IPS-20b (cell line): ENCODE data around the gene ARID2.

Source experiments
- H3K27ac ChIP-seq: one replicate; pipeline ENCODE4 v1.5.1; 2013; ENCODE audit warnings: low read length
- H3K27me3 ChIP-seq: 2 replicates; pipeline ENCODE4 v1.6.1; 2013; ENCODE audit warnings: mild to moderate bottlenecking, low read length, inconsistent platforms; ENCODE audit not compliant: insufficient read depth
- H3K36me3 ChIP-seq: 2 replicates; pipeline ENCODE4 v1.6.1; 2013; ENCODE audit warnings: low read depth, mild to moderate bottlenecking, inconsistent platforms, low read length, moderate library complexity; ENCODE audit not compliant: insufficient read depth
- H3K4me1 ChIP-seq: 2 replicates; pipeline ENCODE4 v1.6.1; 2013; ENCODE audit warnings: mild to moderate bottlenecking, control low read depth, inconsistent platforms, low read length, moderate library complexity; ENCODE audit not compliant: insufficient read depth
- H3K4me3 ChIP-seq: 2 replicates; pipeline ENCODE4 v1.5.1; 2013; ENCODE audit warnings: mild to moderate bottlenecking, low read length, inconsistent platforms
- H3K9ac ChIP-seq: 2 replicates; pipeline ENCODE4 v1.6.1; 2013; ENCODE audit warnings: low read depth, mild to moderate bottlenecking, inconsistent platforms, low read length, moderate library complexity
- H3K9me3 ChIP-seq: 2 replicates; pipeline ENCODE4 v1.6.1; 2013; ENCODE audit warnings: mild to moderate bottlenecking, low read depth, low read length, inconsistent platforms; ENCODE audit not compliant: insufficient read depth

Gene ARID2

DNA sequence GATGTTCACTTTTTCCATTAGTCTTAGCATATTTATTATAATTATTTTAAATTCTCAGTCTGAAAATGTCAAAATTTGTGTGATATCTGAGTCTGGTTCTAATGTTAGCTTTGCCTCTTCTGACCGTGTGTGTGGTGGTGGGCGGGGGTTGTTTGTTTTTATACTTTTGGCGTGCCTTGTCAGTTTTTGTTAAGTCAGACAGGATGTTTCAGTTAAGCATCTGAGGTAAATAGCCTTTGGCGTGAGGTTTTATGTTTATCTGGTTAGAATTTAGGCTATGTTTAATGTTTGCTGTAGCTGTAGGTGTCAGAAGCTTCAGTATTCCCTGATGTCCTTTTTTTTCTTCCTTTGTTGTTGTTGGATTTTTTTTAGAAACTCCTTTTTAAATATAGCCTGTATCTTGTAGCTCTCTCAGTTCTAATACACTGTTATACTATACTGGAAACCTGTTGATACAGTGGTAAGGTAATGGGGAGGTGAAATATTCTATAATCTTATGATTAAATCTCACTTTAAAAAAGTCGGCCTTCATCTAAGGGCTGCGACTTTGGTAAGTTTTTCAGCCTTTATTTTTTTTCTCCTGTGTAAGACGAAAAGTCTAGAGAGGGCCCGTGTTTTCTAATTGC, 149.2 kb downstream of the ARID2 start:
- Histone ChIP-seq H3K4me1 (peaks cover 8% of the 10 kb centered on the region; the same call in 1 of the 2 replicates), H3K27ac (no peak overlapping the region), H3K9me3 (no peaks in the 10 kb centered on the region), H3K36me3 (peaks cover 67% of the 10 kb centered on the region), H3K27me3 (no peaks in the 10 kb centered on the region), H3K4me3 (no peak overlapping the region), H3K9ac (no peak overlapping the region)

DNA sequence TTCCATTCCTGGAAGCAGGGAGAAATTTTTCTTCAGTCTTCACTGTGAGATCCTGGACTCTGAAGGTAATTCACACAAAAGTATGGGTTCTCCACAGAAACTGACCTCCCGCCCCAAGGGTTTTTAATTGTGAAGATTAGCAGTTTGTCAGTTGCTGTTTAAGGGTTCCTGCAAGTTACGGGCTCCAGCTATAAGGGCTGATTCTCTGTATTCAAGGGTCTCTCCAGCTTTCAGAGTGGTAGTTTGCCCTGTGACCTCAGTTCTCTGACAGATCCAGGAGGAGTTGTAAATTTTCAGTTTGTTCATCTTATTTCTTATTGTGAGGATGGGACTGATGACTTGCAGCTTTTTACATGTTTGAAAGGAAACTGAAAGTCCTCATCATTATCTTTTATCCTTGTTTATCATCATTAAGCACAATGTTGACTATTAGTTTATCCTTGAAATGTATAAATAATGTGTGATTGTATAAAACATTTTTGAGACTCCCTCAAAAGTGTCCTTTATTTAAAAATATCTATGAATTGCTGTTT, 149.9 kb downstream of the ARID2 start:
- no peak overlapping the region for H3K9ac ChIP-seq
- peaks cover 8% of the 10 kb centered on the region; the same call in 1 of the 2 replicates for H3K4me1 ChIP-seq
- H3K27me3 ChIP-seq: no peaks in the 10 kb centered on the region
- peaks cover 60% of the 10 kb centered on the region for H3K36me3 ChIP-seq
- no peaks in the 10 kb centered on the region for H3K9me3 ChIP-seq
- no peak overlapping the region for H3K4me3 ChIP-seq
- no peak overlapping the region for H3K27ac ChIP-seq

DNA sequence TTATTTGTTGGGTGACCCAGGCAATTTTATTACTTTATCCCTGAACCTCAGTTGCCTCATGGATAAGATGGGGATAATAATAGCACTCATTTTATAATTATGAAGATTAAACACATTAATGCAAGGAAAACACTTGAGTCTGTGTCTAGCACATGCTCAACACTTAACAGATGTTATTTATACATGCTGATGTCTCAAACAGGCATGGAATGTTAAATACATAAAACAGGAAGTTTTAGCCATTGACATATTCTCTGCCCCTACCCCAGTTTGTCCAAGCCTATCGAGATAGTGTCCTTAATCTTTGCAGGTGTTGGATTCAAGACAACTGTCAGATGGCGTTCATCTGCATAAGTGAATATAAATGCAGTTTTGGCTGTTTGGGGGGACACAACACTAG, 151.0 kb downstream of the ARID2 start:
- H3K9ac ChIP-seq: no peak overlapping the region
- H3K27ac ChIP-seq: no peak overlapping the region
- peaks cover 8% of the 10 kb centered on the region; the same call in 1 of the 2 replicates for H3K4me1 ChIP-seq
- no peak overlapping the region for H3K4me3 ChIP-seq
- H3K9me3 ChIP-seq: no peaks in the 10 kb centered on the region
- H3K27me3 ChIP-seq: no peaks in the 10 kb centered on the region
- H3K36me3 ChIP-seq: peaks cover 60% of the 10 kb centered on the region

DNA sequence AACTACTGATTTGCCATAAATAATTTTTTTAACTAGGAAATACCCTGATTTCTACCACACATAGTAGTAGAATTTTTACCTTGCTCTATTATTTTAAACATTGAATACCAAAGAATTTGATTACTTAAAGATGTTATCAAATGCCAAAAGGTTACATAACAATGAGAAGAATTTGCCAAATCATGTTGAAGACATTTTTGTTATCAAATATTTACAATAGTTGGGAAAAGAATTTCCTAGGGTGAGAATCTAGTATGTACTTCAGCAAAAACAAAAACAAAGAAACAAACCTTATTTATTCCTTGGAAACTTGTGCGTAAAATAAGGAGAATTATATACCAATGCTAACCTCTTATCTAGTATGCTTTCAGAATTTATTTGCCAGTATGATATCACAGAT, 153.7 kb downstream of the ARID2 start:
- Histone ChIP-seq H3K27ac (no peak overlapping the region), H3K9ac (no peak overlapping the region), H3K4me1 (peaks cover 10% of the 10 kb centered on the region; the same call in 1 of the 2 replicates), H3K9me3 (no peaks in the 10 kb centered on the region), H3K36me3 (peaks cover 52% of the 10 kb centered on the region), H3K27me3 (no peaks in the 10 kb centered on the region), H3K4me3 (no peak overlapping the region)

DNA sequence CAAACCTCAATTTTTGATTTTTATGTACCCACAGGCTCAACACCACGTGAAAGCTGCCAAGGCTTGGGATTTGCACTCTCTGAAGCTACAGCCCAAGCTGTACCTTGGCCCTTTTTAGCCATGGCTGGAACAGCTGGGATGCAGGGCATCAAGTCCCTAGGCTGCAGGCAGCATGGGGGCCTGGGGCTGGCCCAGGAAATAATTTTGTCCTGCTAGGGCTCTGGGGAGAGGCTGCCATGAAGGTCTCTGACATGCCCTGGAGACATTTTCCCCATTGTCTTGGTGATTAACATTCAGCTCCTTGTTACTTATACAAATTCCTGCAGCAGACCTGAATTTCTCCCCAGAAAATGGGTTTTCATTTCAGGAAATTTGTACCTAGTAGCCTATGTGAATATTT, 157.2 kb downstream of the ARID2 start:
- peaks cover 8% of the 10 kb centered on the region; the same call in 1 of the 2 replicates for H3K4me1 ChIP-seq
- no peak overlapping the region for H3K4me3 ChIP-seq
- H3K27me3 ChIP-seq: no peaks in the 10 kb centered on the region
- no peaks in the 10 kb centered on the region for H3K9me3 ChIP-seq
- H3K27ac ChIP-seq: no peak overlapping the region
- H3K9ac ChIP-seq: no peak overlapping the region
- peaks cover 26% of the 10 kb centered on the region for H3K36me3 ChIP-seq

DNA sequence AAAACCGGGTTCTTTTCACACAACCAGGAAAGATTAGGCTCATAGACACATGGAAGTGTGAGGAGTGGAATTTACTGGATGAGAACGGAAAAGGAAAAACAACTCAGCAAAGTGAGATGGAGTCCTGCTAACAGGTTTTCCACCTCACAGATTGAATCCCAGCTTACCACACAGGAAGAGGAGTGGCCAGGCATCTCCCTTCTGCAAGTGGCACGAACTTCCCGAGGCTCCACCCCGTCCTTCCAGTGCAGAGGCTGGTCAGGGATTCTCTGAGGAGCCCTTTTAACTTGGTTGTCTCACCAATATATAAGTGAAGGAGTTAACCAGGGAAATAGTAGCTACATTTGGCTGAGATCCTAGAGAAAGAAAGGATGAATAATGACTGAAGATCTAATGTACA, 158.0 kb downstream of the ARID2 start:
- no peaks in the 10 kb centered on the region for H3K9me3 ChIP-seq
- H3K4me1 ChIP-seq: peaks cover 8% of the 10 kb centered on the region; the same call in 1 of the 2 replicates
- H3K4me3 ChIP-seq: no peak overlapping the region
- H3K27me3 ChIP-seq: no peaks in the 10 kb centered on the region
- no peak overlapping the region for H3K27ac ChIP-seq
- no peak overlapping the region for H3K9ac ChIP-seq
- peaks cover 28% of the 10 kb centered on the region for H3K36me3 ChIP-seq

DNA sequence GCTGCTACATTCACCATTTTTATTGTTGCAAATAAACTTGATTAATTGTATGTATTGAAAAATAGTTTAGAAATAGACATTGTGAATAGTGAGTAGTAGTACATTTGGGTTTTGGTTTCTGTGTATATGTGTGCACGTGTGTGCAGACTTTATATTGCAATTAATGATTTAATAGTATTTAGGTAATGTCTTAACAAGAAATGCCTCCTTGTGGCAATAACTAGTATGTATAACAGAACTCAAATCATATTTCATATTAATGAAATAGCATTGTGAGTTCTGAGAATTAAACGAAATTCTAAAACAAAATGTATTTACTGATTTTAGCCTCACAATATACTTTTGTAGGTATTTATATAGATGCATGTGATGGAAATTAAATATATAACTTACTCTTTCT, 160.8 kb downstream of the ARID2 start:
- no peaks in the 10 kb centered on the region for H3K9me3 ChIP-seq
- peaks cover 8% of the 10 kb centered on the region; the same call in 1 of the 2 replicates for H3K4me1 ChIP-seq
- peaks cover 41% of the 10 kb centered on the region for H3K36me3 ChIP-seq
- no peak overlapping the region for H3K4me3 ChIP-seq
- no peak overlapping the region for H3K27ac ChIP-seq
- H3K27me3 ChIP-seq: no peaks in the 10 kb centered on the region
- no peak overlapping the region for H3K9ac ChIP-seq

DNA sequence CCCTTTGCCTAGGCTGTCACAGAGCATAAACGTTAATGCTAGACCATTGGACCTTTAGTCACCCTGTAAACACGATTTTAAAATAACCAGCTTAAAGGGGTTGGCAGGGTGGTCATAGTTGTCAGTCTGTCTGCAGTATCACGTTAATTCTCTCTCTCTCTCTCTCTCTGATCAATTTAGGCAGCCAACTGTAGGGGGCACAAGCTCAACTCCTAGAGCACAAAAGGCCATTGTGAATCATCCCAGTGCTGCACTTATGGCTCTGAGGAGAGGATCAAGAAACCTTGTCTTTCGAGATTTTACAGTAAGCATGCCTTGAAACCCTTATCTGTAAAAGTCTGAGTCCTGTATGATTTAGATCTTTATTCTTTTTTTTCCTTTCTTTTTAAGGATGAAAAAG, 163.7 kb downstream of the ARID2 start:
- H3K27ac ChIP-seq: no peak overlapping the region
- H3K36me3 ChIP-seq: peaks cover 56% of the 10 kb centered on the region
- H3K4me3 ChIP-seq: no peak overlapping the region

DNA sequence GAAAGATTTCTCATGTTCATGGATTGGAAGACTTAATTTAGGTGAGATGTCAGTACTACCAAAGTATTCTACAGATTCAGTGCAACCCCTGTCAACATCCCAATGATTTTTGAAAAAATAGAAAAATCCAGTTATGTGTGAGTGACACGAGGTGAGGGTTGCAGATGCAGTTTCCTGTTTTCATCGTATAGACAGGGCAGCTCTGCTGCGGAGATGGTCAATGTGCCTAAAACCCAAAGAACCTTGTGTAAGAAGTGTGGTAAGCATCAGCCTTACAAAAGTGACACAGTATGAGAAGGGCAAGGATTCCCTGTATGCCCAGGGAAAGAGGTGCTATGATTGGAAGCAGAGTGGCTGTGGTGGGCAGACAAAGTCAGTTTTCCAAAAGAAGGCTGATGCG, 166.5 kb downstream of the ARID2 start:
- Histone ChIP-seq H3K27me3 (no peaks in the 10 kb centered on the region), H3K4me1 (no peaks in the 10 kb centered on the region), H3K36me3 (peaks cover 61% of the 10 kb centered on the region), H3K27ac (no peak overlapping the region), H3K4me3 (no peak overlapping the region), H3K9ac (no peak overlapping the region), H3K9me3 (no peaks in the 10 kb centered on the region)

More for the DNA sequence above, 163.7 kb downstream of the ARID2 start:
- Histone ChIP-seq H3K9me3 (no peaks in the 10 kb centered on the region), H3K27me3 (no peaks in the 10 kb centered on the region), H3K9ac (no peak overlapping the region), H3K4me1 (no peaks in the 10 kb centered on the region)

DNA sequence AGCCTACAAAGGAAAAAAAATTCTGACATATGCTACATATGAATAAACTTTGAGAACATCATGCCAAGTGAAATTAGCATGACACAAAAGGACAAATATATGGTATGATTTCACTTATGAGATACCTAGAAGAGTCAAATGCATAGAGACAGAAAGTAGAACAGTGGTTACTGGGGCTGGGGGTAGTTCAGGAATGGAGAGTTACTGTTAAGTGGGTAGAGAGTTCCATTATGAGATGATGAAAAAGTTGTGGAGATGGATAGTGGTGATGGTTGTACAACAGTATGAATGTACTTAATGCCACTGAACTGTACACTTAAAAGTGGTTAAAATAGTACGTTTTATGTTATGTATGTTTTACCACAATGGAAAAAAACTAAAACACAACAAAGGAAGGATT, 168.6 kb downstream of the ARID2 start:
- Histone ChIP-seq H3K4me1 (no peaks in the 10 kb centered on the region), H3K9ac (no peak overlapping the region), H3K27me3 (no peaks in the 10 kb centered on the region), H3K9me3 (no peaks in the 10 kb centered on the region), H3K4me3 (no peak overlapping the region), H3K36me3 (peaks cover 53% of the 10 kb centered on the region), H3K27ac (no peak overlapping the region)

DNA sequence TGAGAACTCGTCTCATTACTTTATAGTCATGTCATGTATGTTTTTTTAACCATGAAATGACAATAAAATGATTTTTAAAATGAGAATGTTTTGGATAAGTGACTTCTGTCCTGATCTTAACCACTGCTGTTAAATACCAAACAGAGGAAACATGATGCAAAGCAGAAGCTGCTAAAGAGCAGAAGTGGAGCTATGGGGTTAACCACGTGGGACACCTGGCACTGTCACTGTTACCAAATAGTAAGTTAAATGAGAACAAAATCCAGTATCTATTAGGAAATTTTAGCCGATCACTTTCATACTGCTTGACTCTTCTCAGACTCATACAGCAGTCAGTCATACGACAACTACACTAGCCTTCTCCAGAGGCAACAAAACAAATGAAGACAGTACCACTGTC, 178.4 kb downstream of the ARID2 start:
- H3K4me3 ChIP-seq: no peak overlapping the region
- H3K27me3 ChIP-seq: no peaks in the 10 kb centered on the region
- H3K27ac ChIP-seq: no peak overlapping the region
- H3K4me1 ChIP-seq: no peaks in the 10 kb centered on the region
- H3K36me3 ChIP-seq: peaks cover 46% of the 10 kb centered on the region
- H3K9ac ChIP-seq: no peak overlapping the region
- no peaks in the 10 kb centered on the region for H3K9me3 ChIP-seq

DNA sequence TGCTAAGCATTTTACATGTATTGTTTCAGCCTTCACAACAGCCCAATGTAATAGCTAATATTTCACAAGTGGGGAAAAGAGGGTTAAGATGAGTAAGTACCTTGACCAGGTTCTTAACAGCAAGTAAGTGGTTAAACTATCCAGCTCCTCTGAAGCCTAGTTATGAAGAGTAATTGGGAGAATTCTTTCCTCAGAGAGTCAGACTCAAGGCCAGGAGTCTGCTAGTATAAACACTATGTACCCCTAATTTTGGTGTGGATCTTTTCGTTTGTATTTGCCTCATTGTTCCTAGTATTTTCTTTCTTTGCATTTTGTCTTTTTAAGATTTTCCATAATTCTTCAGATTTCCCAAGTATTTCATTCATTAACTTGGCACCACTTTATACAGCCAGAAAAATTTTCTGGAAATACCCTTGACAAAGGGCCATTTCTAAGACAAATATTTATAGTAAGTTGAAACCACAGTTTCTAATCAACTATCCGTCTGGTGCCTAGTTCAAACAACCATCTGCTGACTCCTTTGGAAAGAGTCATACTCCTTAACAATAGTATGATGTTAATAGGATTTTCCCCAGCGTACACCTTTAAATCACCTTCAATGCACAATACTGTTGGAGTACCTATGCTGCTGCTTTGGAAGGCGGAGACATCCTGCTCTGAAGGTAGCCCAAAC, 179.7 kb downstream of the ARID2 start:
- H3K4me1 ChIP-seq: no peaks in the 10 kb centered on the region
- no peak overlapping the region for H3K4me3 ChIP-seq
- no peaks in the 10 kb centered on the region for H3K27me3 ChIP-seq
- no peak overlapping the region for H3K9ac ChIP-seq
- no peaks in the 10 kb centered on the region for H3K9me3 ChIP-seq
- H3K36me3 ChIP-seq: peaks cover 43% of the 10 kb centered on the region
- no peak overlapping the region for H3K27ac ChIP-seq
